ENCODE results near the gene NFATC1. TPM values are rescaled to one million over a fixed set of nuclear protein-coding genes. Genes with fewer than 3 reads are reported as not detected.

Gene NFATC1
- total RNA-seq, 1 donor from 2014 or later: 64.1 TPM

DNA sequence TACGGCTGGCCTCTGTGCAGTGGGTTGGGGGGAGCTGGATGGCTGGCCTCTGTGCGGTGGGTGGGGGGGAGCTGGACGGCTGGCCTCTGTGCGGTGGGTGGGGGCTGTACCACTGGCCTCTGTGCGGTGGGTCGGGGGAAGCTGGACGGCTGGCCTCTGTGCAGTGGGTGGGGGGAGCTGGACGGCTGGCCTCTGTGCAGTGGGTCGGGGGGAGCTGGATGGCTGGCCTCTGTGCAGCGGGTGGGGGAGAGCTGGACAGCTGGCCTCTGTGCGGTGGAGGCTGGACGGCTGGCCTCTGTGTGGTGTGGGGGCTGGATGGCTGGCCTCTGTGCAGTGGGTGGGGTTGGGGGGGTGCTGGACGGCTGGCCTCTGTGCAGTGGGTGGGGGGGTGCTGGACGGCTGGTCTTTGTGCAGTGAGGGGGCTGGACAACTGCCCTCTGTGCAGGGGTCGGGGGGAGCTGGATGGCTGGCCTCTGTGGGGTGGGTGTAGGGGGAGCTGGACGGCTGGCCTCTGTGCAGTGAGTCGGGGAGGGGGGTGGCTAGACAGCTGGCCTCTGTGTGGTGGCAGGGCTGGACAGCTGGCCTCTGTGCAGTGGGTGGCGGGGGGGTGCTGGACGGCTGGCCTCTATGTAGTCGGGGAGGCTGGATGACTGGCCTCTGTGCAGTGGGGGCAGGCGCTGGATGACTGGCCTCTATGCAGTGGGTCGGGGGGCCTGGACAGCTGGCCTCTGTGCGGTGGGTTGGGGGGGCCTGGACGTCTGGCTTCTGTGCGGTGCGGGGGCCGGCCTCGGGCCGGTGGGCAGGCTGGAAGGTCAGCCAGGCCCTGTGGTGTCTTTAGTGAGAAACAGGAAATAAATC, 31.9 kb downstream of the NFATC1 start:
- Histone ChIP-seq H3K4me3 (no peak overlapping the region), H3K27ac (no peak overlapping the region), H3K27me3 (no peaks in the 10 kb centered on the region), H3K36me3 (peaks cover 0 to 22% of the 10 kb centered on the region in 2 donors), H3K9me3 (no peaks in the 10 kb centered on the region), H3K4me1 (no peaks in the 10 kb centered on the region)
- DNase-seq (ENCODE audit: low spot score in 2 of 2): no peak
- TF ChIP-seq, protein P1, sequence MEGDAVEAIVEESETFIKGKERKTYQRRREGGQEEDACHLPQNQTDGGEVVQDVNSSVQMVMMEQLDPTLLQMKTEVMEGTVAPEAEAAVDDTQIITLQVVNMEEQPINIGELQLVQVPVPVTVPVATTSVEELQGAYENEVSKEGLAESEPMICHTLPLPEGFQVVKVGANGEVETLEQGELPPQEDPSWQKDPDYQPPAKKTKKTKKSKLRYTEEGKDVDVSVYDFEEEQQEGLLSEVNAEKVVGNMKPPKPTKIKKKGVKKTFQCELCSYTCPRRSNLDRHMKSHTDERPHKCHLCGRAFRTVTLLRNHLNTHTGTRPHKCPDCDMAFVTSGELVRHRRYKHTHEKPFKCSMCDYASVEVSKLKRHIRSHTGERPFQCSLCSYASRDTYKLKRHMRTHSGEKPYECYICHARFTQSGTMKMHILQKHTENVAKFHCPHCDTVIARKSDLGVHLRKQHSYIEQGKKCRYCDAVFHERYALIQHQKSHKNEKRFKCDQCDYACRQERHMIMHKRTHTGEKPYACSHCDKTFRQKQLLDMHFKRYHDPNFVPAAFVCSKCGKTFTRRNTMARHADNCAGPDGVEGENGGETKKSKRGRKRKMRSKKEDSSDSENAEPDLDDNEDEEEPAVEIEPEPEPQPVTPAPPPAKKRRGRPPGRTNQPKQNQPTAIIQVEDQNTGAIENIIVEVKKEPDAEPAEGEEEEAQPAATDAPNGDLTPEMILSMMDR (IDR thresholded peaks at IDR 0.05): no peak
- intact Hi-C loops (cut with DNase I): no loop called here

DNA sequence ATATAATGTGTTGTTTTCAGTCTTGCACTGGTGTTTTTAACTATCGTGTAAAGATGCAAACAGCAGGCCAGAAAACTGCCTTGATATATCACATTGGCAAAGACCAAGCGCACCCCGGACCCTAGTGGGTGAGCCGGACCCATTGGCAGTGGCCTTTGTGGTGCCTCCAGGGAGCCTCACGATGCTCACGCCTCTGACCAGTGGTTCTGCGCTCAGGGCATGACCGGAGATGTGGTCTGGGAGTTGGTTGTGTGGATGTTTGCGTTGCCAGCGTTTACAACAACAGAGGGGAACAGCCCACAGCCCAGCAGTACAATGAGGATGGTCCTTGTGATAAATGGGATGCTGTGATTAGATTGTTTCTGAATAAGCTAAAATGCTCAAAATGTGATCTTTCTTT, 32.6 kb downstream of the NFATC1 start:
- TF ChIP-seq, protein P1 (IDR thresholded peaks at IDR 0.05): no peak
- Histone ChIP-seq H3K4me3 (no peak overlapping the region), H3K36me3 (peaks cover under 1 to 25% of the 10 kb centered on the region in 2 donors), H3K4me1 (no peaks in the 10 kb centered on the region), H3K27me3 (no peaks in the 10 kb centered on the region), H3K27ac (no peak overlapping the region), H3K9me3 (no peaks in the 10 kb centered on the region)
- intact Hi-C loops (cut with DNase I): no loop called here
- no peak for DNase-seq (ENCODE audit: low spot score in 2 of 2)

DNA sequence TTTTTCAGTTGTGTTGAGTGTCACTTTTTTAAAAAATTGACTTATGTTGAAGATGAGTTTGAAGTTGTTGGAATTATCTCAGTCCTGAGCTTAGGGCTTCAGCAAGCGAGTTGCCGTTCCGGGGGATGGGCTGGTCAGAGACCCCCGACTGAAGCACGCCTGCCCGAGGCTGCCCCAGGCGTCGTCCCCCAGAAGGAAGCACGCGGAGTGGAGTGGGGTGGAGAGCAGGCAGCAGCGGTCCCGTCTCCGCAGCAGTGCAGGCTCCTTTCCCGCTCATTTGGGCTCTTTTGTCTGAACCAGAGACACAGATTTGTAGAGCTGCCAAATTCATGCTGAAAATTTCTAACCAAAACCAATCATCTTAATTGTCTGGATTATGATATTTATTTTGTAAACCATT, 33.7 kb downstream of the NFATC1 start:
- TF ChIP-seq, protein P1 (IDR thresholded peaks at IDR 0.05): no peak
- H3K36me3 ChIP-seq: peaks cover 11 to 36% of the 10 kb centered on the region in 2 donors
- H3K4me1 ChIP-seq: no peaks in the 10 kb centered on the region
- no peak overlapping the region for H3K27ac ChIP-seq
- no peaks in the 10 kb centered on the region for H3K27me3 ChIP-seq
- no peak overlapping the region for H3K4me3 ChIP-seq
- H3K9me3 ChIP-seq: no peaks in the 10 kb centered on the region
- intact Hi-C loops (cut with DNase I): no loop called here
- DNase-seq (ENCODE audit: low spot score in 2 of 2): no peak

DNA sequence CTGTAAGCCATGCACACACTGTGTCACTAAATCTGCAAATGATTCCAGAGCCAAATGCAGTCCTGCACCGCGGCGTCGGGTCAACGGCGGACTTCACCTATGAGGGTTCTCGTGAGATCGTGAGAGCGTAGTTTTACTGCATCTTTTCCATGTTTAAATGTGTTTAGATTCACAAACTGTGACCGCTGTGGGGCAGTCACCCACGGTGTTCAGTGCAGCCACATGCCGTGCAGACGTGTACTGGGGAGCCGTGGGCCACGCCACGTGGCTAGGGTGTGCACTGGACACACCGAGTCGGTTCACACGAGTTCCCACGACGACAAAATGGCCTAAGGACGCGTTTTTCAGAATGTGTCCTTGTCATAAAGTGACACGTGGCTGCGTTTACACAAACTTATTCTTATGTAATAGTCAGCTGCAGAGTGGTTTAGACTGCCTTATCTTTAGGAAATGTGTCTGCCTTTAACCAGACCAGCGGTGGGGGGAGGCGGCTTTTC, 34.1 kb downstream of the NFATC1 start:
- TF ChIP-seq, protein P1 (IDR thresholded peaks at IDR 0.05): no peak
- no peaks in the 10 kb centered on the region for H3K27me3 ChIP-seq
- no peak overlapping the region for H3K27ac ChIP-seq
- H3K4me3 ChIP-seq: no peak overlapping the region
- no peak for DNase-seq (ENCODE audit: low spot score in 2 of 2)
- peaks cover 16 to 41% of the 10 kb centered on the region in 2 donors for H3K36me3 ChIP-seq
- no peaks in the 10 kb centered on the region for H3K4me1 ChIP-seq
- H3K9me3 ChIP-seq: no peaks in the 10 kb centered on the region
- intact Hi-C loops (cut with DNase I): no loop called here

DNA sequence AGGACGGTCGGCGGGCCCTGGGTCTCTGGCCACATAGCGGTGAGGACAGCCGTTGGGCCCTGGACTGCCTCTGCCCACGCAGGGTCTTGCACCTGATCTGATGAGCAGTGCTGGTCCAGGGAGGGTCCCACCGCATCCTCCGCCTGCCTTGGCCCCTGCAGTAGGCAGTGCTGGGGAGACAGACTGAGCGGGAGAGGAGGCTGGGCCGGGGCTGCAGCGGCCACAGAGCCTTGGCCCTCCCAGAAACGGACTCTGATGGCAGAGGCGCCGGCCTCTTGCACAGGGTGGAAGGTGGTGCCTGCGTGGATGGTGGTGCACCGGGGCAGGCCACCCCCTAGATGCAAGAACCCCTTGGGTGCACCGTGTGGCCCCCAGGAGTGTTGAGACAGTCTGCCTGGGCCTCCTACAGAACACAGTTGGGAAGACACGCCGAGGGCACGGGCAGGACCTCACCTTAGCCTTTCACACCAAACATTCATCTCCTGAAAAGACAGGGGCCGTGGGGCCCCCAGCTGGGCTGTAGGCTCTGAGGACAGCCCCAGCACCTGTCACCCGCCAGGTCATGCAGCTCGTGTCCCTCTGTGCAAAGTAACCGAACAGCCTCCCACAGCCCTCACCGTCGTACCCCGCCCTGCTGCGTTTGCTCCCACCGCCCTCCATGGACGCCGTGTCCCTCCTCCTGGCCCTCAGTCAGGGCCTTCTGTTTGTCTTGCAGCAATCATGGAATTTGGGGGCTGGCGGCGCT, 36.8 kb downstream of the NFATC1 start:
- TF ChIP-seq, protein P1 (IDR thresholded peaks at IDR 0.05): no peak
- intact Hi-C loops (cut with DNase I): no loop called here
- Histone ChIP-seq H3K4me3 (no peak overlapping the region), H3K9me3 (no peaks in the 10 kb centered on the region), H3K27me3 (no peaks in the 10 kb centered on the region), H3K27ac (no peak overlapping the region), H3K4me1 (no peaks in the 10 kb centered on the region), H3K36me3 (peaks cover 20 to 32% of the 10 kb centered on the region in 2 donors)
- DNase-seq (ENCODE audit: low spot score in 2 of 2): no peak

Data from ascending aorta (tissue), 2 donors.